DOHH2 (cell line): ENCODE results near the gene ZFYVE27.

ENCODE experiments used
- H3F3A ChIP-seq: fragments of 200-600 bp; sonication (generic), shearing (Covaris generic); 2 replicates; pipeline ENCODE4 v1.6.0; 2016; ENCODE audit warnings: antibody characterized with exemption, mild to moderate bottlenecking; ENCODE audit not compliant: control insufficient read depth, insufficient read depth
- H3K27ac ChIP-seq: fragments of 200-600 bp; sonication (generic); 2 replicates; pipeline ENCODE4 v1.5.1; 2014; ENCODE audit warnings: low read depth, mild to moderate bottlenecking, low read length, moderate library complexity
- H3K27me3 ChIP-seq: fragments of 200-600 bp; sonication (generic); 2 replicates; pipeline ENCODE4 v1.6.1; 2014; ENCODE audit warnings: mild to moderate bottlenecking, low read length, mixed read lengths; ENCODE audit not compliant: control insufficient read depth
- H3K36me3 ChIP-seq: fragments of 200-600 bp; sonication (generic); 2 replicates; pipeline ENCODE4 v1.6.1; 2014; ENCODE audit warnings: mild to moderate bottlenecking, low read length, moderate library complexity, mixed read lengths; ENCODE audit not compliant: control insufficient read depth
- H3K4me1 ChIP-seq: fragments of 200-600 bp; sonication (generic); 2 replicates; pipeline ENCODE4 v1.6.1; 2014; ENCODE audit warnings: mild to moderate bottlenecking, low read length, mixed read lengths; ENCODE audit not compliant: control insufficient read depth
- H3K4me2 ChIP-seq: fragments of 200-600 bp; sonication (generic); 2 replicates; pipeline ENCODE4 v1.6.0; 2014; ENCODE audit warnings: mild to moderate bottlenecking, low read length, moderate library complexity
- H3K4me3 ChIP-seq: fragments of 200-600 bp; sonication (generic); 2 replicates; pipeline ENCODE4 v1.5.1; 2014; ENCODE audit warnings: mild to moderate bottlenecking, low read length, mixed read lengths
- H3K79me2 ChIP-seq: fragments of 200-600 bp; sonication (generic); 2 replicates; pipeline ENCODE4 v1.6.1; 2014; ENCODE audit warnings: mild to moderate bottlenecking, low read length, mixed read lengths; ENCODE audit not compliant: control insufficient read depth
- H3K9me2 ChIP-seq: fragments of 200-600 bp; sonication (generic); replicated peaks from 2 replicates; pipeline ENCODE4 v1.6.1; 2014; ENCODE audit warnings: mild to moderate bottlenecking, low read length, mixed read lengths; ENCODE audit not compliant: control insufficient read depth
- H3K9me3 ChIP-seq: fragments of 200-600 bp; sonication (generic); 2 replicates; pipeline ENCODE4 v1.6.1; 2014; ENCODE audit warnings: antibody characterized with exemption, low read length, mixed read lengths; ENCODE audit not compliant: control insufficient read depth, insufficient read depth
- H4K20me1 ChIP-seq: fragments of 200-600 bp; sonication (generic); 2 replicates; pipeline ENCODE4 v1.6.0; 2014; ENCODE audit warnings: low read depth, mild to moderate bottlenecking, antibody characterized with exemption, low read length, moderate library complexity; ENCODE audit not compliant: control insufficient read depth, insufficient read depth
- CTCF ChIP-seq: fragments of 200-600 bp; sonication (generic); IDR thresholded peaks from one replicate; pipeline ENCODE4 v1.5.1; 2014; ENCODE audit warnings: antibody characterized with exemption, mild to moderate bottlenecking, low read depth, low read length; ENCODE audit not compliant: poor library complexity, severe bottlenecking
- EZH2phosphoT487 ChIP-seq: fragments of 200-600 bp; sonication (generic); IDR thresholded peaks from 2 replicates; pipeline ENCODE4 v1.6.1; 2017; ENCODE audit warnings: borderline replicate concordance, mild to moderate bottlenecking, antibody characterized with exemption, low read length, moderate library complexity, mixed read lengths

Gene ZFYVE27

GRCh38 chr10:97801422-97801821 lies 64.5 kb downstream of the ZFYVE27 start:
- Histone ChIP-seq H3K9me2 (no peaks in the 10 kb centered on the region), H3K27ac (no peak overlapping the region), H4K20me1 (no peaks in the 10 kb centered on the region), H3F3A (no peaks in the 10 kb centered on the region), H3K36me3 (no peaks in the 10 kb centered on the region), H3K79me2 (no peaks in the 10 kb centered on the region), H3K4me3 (no peak overlapping the region), H3K9me3 (peaks cover 3% of the 10 kb centered on the region; the same call in 1 of the 2 replicates), H3K4me1 (no peaks in the 10 kb centered on the region), H3K27me3 (peaks cover 11% of the 10 kb centered on the region), H3K4me2 (no peak overlapping the region)
- TF ChIP-seq EZH2phosphoT487, result no peak
- TF ChIP-seq CTCF, result no peak

DNA sequence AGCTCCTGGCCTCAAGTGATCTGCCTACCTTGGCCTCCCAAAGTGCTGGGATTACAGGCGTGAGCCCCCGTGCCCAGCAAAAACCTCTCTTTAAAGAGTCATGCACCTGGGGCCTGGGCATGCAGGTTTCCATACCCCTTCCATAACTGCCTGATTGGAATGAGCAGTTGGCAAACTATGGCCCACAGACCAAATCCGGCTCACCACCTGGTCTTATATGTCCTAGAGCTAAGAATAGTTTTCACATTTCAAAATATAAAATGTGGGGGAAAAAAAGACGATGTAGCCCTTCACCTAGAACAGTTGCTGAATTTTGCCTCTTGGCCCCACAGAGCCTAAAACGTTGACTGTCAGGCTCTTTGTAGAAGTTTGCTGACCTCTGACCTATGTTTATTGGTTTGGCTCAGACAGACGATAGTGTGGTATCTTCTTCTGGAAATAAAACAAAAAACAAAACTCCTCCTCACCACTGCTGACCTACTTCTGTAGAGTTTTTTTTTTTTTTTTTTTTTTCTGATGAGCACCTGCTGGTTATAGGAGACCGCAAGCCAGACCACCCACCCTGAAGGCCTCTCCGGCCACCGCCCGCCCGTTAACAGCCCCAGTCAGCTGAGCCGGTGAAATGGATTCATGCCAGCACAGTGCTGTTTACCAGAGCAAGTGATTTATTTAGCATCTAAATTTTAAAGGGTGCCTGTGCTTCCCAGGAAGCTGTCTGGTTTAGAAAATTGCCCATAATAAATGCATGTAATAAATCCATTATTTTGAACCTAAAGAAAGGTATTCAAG lies 68.4 kb downstream of the ZFYVE27 start:
- H3K4me3 ChIP-seq, result no peak overlapping the region
- H3K9me2 ChIP-seq, result no peaks in the 10 kb centered on the region
- H3K27ac ChIP-seq, result no peak overlapping the region
- TF ChIP-seq CTCF (no peak), EZH2phosphoT487 (no peak)
- H3K27me3 ChIP-seq, result peaks cover 6% of the 10 kb centered on the region; the same call in 1 of the 2 replicates
- no peaks in the 10 kb centered on the region for H3F3A ChIP-seq
- no peak overlapping the region for H3K4me2 ChIP-seq
- H3K79me2 ChIP-seq, result no peaks in the 10 kb centered on the region
- H3K9me3 ChIP-seq, result no peaks in the 10 kb centered on the region
- no peaks in the 10 kb centered on the region for H3K36me3 ChIP-seq
- no peaks in the 10 kb centered on the region for H4K20me1 ChIP-seq
- H3K4me1 ChIP-seq, result no peaks in the 10 kb centered on the region

GRCh38 chr10:97805949-97806348 lies 69.0 kb downstream of the ZFYVE27 start:
- Histone ChIP-seq H3K27me3 (peaks cover 6% of the 10 kb centered on the region; the same call in 1 of the 2 replicates), H3K4me3 (no peak overlapping the region), H4K20me1 (no peaks in the 10 kb centered on the region), H3K4me1 (no peaks in the 10 kb centered on the region), H3K4me2 (no peak overlapping the region), H3K9me3 (no peaks in the 10 kb centered on the region), H3F3A (no peaks in the 10 kb centered on the region), H3K79me2 (no peaks in the 10 kb centered on the region), H3K36me3 (no peaks in the 10 kb centered on the region), H3K27ac (no peak overlapping the region), H3K9me2 (no peaks in the 10 kb centered on the region)
- TF ChIP-seq EZH2phosphoT487, result no peak
- no peak for TF ChIP-seq CTCF
